HepG2 (cell line): ENCODE data around the gene SCRT2. TPM values are rescaled to one million over a fixed set of nuclear protein-coding genes. Genes with fewer than 3 reads are reported as not detected.

Experiments
- BRF2 ChIP-seq: sonication (generic); formaldehyde crosslinking; IDR thresholded peaks from 2 replicates; pipeline ENCODE4 v1.8.1; 2022; ENCODE audit warnings: mild to moderate bottlenecking, missing genetic modification reagents
- CBFB ChIP-seq: sonication (generic); formaldehyde crosslinking; IDR thresholded peaks from 2 replicates; pipeline ENCODE4 v1.4.0; 2020; ENCODE audit warnings: missing genetic modification reagents
- FOXA3 ChIP-seq: IDR thresholded peaks from 2 replicates; pipeline ENCODE4 v1.6.1; 2016; ENCODE audit warnings: missing genetic modification reagents, missing compliant biosample characterization
- FOXO4 ChIP-seq: sonication (generic); formaldehyde crosslinking; conservative IDR thresholded peaks from 2 replicates; pipeline ENCODE4 v1.8.1; 2023; ENCODE audit warnings: missing genetic modification reagents
- HDAC1 ChIP-seq: sonication (generic); formaldehyde crosslinking; IDR thresholded peaks from 2 replicates; pipeline ENCODE4 v1.5.1; 2020; ENCODE audit warnings: mild to moderate bottlenecking, missing genetic modification reagents
- IRF9 ChIP-seq: sonication (generic); formaldehyde crosslinking; IDR thresholded peaks from 2 replicates; pipeline ENCODE4 v1.8.0; 2022; ENCODE audit warnings: missing genetic modification reagents, mild to moderate bottlenecking, borderline replicate concordance
- NFE2L2 ChIP-seq: fragments of 150-350 bp; IDR thresholded peaks from 2 replicates; pipeline ENCODE4 v1.6.1; 2014; ENCODE audit warnings: low read length
- PAXIP1 ChIP-seq: sonication (generic); formaldehyde crosslinking; conservative IDR thresholded peaks from 2 replicates; pipeline ENCODE4 v1.4.0; 2020; ENCODE audit warnings: mild to moderate bottlenecking, missing genetic modification reagents, moderate library complexity
- PHF8 ChIP-seq: sonication (generic); formaldehyde crosslinking; IDR thresholded peaks from 2 replicates; pipeline ENCODE4 v1.5.0; 2020; ENCODE audit warnings: missing genetic modification reagents
- RFX1 ChIP-seq: fragments of 450-650 bp; IDR thresholded peaks from 2 replicates; pipeline ENCODE4 v1.6.1; 2017
- SP5 ChIP-seq: IDR thresholded peaks from 2 replicates; pipeline ENCODE4 v1.6.1; 2016; ENCODE audit warnings: low read depth, borderline replicate concordance
- ZBTB7A ChIP-seq: sonication (generic); formaldehyde crosslinking; IDR thresholded peaks from 2 replicates; pipeline ENCODE4 v1.8.0; 2022; ENCODE audit warnings: mild to moderate bottlenecking, missing genetic modification reagents
- ZNF503 ChIP-seq: sonication (generic); formaldehyde crosslinking; IDR thresholded peaks from 2 replicates; pipeline ENCODE4 v1.4.0; 2020; ENCODE audit warnings: missing genetic modification reagents
- ZXDC ChIP-seq: sonication (generic); formaldehyde crosslinking; IDR thresholded peaks from 2 replicates; pipeline ENCODE4 v1.5.0; 2020; ENCODE audit warnings: mild to moderate bottlenecking, missing genetic modification reagents
- polyA plus RNA-seq, 8 experiments: library from polyadenylated mRNA; depleted of rRNA in 3 of 8; stranded (reverse) in 7 of 8; unstranded in 1 of 8; fragments of >200 nt; fragmentation: Illumina TruSeq in 4 of 8; extraction: Trizol in 4 of 8; gene quantifications; 2 replicates each; pipeline versions ENCODE4 v1.2.1 to v1.2.3, GENCODE V29; 2011 to 2016; ENCODE audit warnings: low read depth in 4 of 8, missing spikeins in 1 of 8, mixed read lengths in 1 of 8; ENCODE audit not compliant: insufficient read depth in 1 of 8
- total RNA-seq, 5 experiments: library from RNA; depleted of rRNA; stranded (reverse); fragments of >200 nt; fragmentation: Illumina TruSeq; extraction: Trizol; gene quantifications; 2 replicates each; pipeline ENCODE4 v1.2.3, GENCODE V29; 2016; ENCODE audit warnings: low read depth in 1 of 5

SCRT2 gene
- total and polyA plus RNA-seq, 2 of the 13 experiments (the other 11 are each of a cell fraction or from before 2014, with no cell fraction given): not detected

GRCh38 chr20:640674-641515, 34.7 kb downstream of the SCRT2 start (continued):
- TF ChIP-seq ZXDC (CRISPR knock-in tag) (no peak), FOXO4 (CRISPR knock-in tag) (no peak), IRF9 (CRISPR knock-in tag) (no peak), PHF8 (CRISPR knock-in tag) (peak; percentile 25; the same call in 1 of the 2 replicates), RFX1 (0 out of 2 replicates have a peak, but pooled peaks have one; percentile 6), NFE2L2 (no peak), HDAC1 (CRISPR knock-in tag) (no peak), FOXA3 (CRISPR knock-in tag) (no peak), BRF2 (no peak), ZBTB7A (peak; percentile 65; the same call in 1 of the 2 replicates), ZNF503 (CRISPR knock-in tag) (no peak), PAXIP1 (CRISPR knock-in tag) (no peak), SP5 (CRISPR knock-in tag) (no peak), CBFB (CRISPR knock-in tag) (no peak)
